IMR-90 (cell line): Measurements from ENCODE around the gene DHRS7C. TPM values are rescaled to one million over a fixed set of nuclear protein-coding genes. Genes with fewer than 3 reads are reported as not detected.

Experiments
- ATAC-seq: fragments of 200-7000 bp; cut with Tn5 transposase; 2 replicates; pipeline ENCODE4 v1.9.1; 2020; ENCODE audit warnings: low read depth, mild to moderate bottlenecking, moderate library complexity
- BruUV-seq: library from RNA; stranded (reverse); fragments of 400-500 nt; replicated peaks from 2 replicates; lab custom pipeline; 2021; lab: Mats Ljungman, UMichigan
- CTCF ChIA-PET: fragments of 300-600 bp; formaldehyde crosslinking; extraction: SDS; loops from one replicate; lab custom pipeline; 2021; ENCODE audit warnings: antibody characterized with exemption; lab: Yijun Ruan, JAX
- POLR2A ChIA-PET: fragments of 300-600 bp; sonication (Branson Sonifier 250); formaldehyde crosslinking; loops from one replicate; lab custom pipeline; 2022; ENCODE audit warnings: antibody characterized with exemption; ENCODE audit not compliant: unreplicated experiment; lab: Charles Lee
- DNase-seq: peaks from one replicate; pipeline ENCODE4 v3.0.0; 2013
- H2AFZ ChIP-seq: replicated peaks from 2 replicates; pipeline ENCODE3; 2013; ENCODE audit warnings: low read length, mild to moderate bottlenecking; ENCODE audit not compliant: poor library complexity
- H2AK5ac ChIP-seq: 2 replicates; pipeline ENCODE4 v1.6.1; 2013; ENCODE audit warnings: low read depth, low read length, inconsistent platforms
- H2AK9ac ChIP-seq: replicated peaks from 2 replicates; pipeline ENCODE3; 2013; ENCODE audit warnings: mild to moderate bottlenecking, low read depth, low read length, moderate library complexity; ENCODE audit not compliant: poor library complexity
- H2BK120ac ChIP-seq: 2 replicates; pipeline ENCODE4 v1.6.1; 2013; ENCODE audit warnings: low read depth, low read length, inconsistent platforms
- H2BK15ac ChIP-seq: 3 replicates; pipeline ENCODE4 v1.6.1; 2013; ENCODE audit warnings: low read depth, low read length, inconsistent platforms
- H2BK20ac ChIP-seq: 2 replicates; pipeline ENCODE4 v1.6.1; 2013; ENCODE audit warnings: low read depth, mild to moderate bottlenecking, inconsistent platforms, low read length, moderate library complexity
- H2BK5ac ChIP-seq: 2 replicates; pipeline ENCODE4 v1.6.1; 2013; ENCODE audit warnings: mild to moderate bottlenecking, low read depth, low read length, inconsistent platforms; ENCODE audit not compliant: poor library complexity, severe bottlenecking
- H3K14ac ChIP-seq: replicated peaks from 2 replicates; pipeline ENCODE4 v1.6.1; 2013; ENCODE audit warnings: low read depth, low read length, inconsistent platforms
- H3K18ac ChIP-seq: 2 replicates; pipeline ENCODE4 v1.6.1; 2013; ENCODE audit warnings: low read depth, low read length, control low read depth
- H3K23ac ChIP-seq: 2 replicates; pipeline ENCODE4 v1.6.1; 2013; ENCODE audit warnings: low read depth, low read length, inconsistent platforms
- H3K27ac ChIP-seq: 2 replicates; pipeline ENCODE4 v1.5.1; 2013; ENCODE audit warnings: mild to moderate bottlenecking, control low read depth, low read length; ENCODE audit not compliant: insufficient read depth
- H3K27me3 ChIP-seq: 2 replicates; pipeline ENCODE4 v1.6.1; 2013; ENCODE audit warnings: low read length; ENCODE audit not compliant: control insufficient read depth, insufficient read depth
- H3K36me3 ChIP-seq: 2 replicates; pipeline ENCODE4 v1.6.1; 2013; ENCODE audit warnings: low read length, mixed read lengths; ENCODE audit not compliant: control insufficient read depth, insufficient read depth
- H3K4ac ChIP-seq: 2 replicates; pipeline ENCODE4 v1.6.1; 2013; ENCODE audit warnings: low read depth, low read length, inconsistent platforms
- H3K4me1 ChIP-seq: 2 replicates; pipeline ENCODE4 v1.6.1; 2013; ENCODE audit warnings: low read length, mixed read lengths; ENCODE audit not compliant: control insufficient read depth, insufficient read depth
- H3K4me2 ChIP-seq: 2 replicates; pipeline ENCODE4 v1.6.1; 2013; ENCODE audit warnings: low read depth, mild to moderate bottlenecking, control low read depth, low read length, moderate library complexity
- H3K4me3 ChIP-seq: 2 replicates; pipeline ENCODE4 v1.5.1; 2013; ENCODE audit warnings: low read depth, mild to moderate bottlenecking, control low read depth, low read length, moderate library complexity; ENCODE audit not compliant: insufficient read depth
- H3K56ac ChIP-seq: 2 replicates; pipeline ENCODE4 v1.6.1; 2013; ENCODE audit warnings: low read length, inconsistent platforms; ENCODE audit not compliant: insufficient read depth; ENCODE audit errors: extremely low read depth
- H3K79me1 ChIP-seq, 2 experiments: 2 replicates each; pipeline ENCODE4 v1.6.1; 2013; ENCODE audit warnings: low read length in 2 of 2, inconsistent platforms in 1 of 2, low read depth in 1 of 2
- H3K9ac ChIP-seq: 2 replicates; pipeline ENCODE4 v1.6.1; 2013; ENCODE audit warnings: low read depth, low read length, control low read depth
- H3K9me1 ChIP-seq: 2 replicates; pipeline ENCODE4 v1.6.1; 2013; ENCODE audit warnings: low read length, inconsistent platforms; ENCODE audit not compliant: insufficient read depth
- H3K9me3 ChIP-seq: 2 replicates; pipeline ENCODE4 v1.6.1; 2013; ENCODE audit warnings: low read length; ENCODE audit not compliant: control insufficient read depth, insufficient read depth
- H4K20me1 ChIP-seq: 2 replicates; pipeline ENCODE4 v1.6.1; 2013; ENCODE audit warnings: low read length, inconsistent platforms; ENCODE audit not compliant: insufficient read depth
- H4K5ac ChIP-seq: 2 replicates; pipeline ENCODE4 v1.6.1; 2013; ENCODE audit warnings: mild to moderate bottlenecking, low read depth, low read length, control low read depth
- H4K8ac ChIP-seq, 2 experiments: 2 replicates each; pipeline ENCODE4 v1.6.1; 2013; ENCODE audit warnings: low read depth in 2 of 2, low read length in 2 of 2, control low read depth in 1 of 2, inconsistent platforms in 1 of 2
- H4K91ac ChIP-seq: 2 replicates; pipeline ENCODE4 v1.6.1; 2013; ENCODE audit warnings: low read depth, low read length, inconsistent platforms; ENCODE audit not compliant: insufficient read depth
- BHLHE40 ChIP-seq: fragments of 150-350 bp; IDR thresholded peaks from 2 replicates; pipeline ENCODE4 v1.6.1; 2016; ENCODE audit warnings: mild to moderate bottlenecking, low read depth, low read length
- CHD1 ChIP-seq: IDR thresholded peaks from 2 replicates; pipeline ENCODE4 v1.6.1; 2012; ENCODE audit warnings: low read depth, low read length, improper control_type of control experiment
- FOS ChIP-seq: fragments of 150-350 bp; IDR thresholded peaks from 2 replicates; pipeline ENCODE4 v1.6.1; 2016; ENCODE audit warnings: low read depth, low read length
- MAFK ChIP-seq: IDR thresholded peaks from 2 replicates; pipeline ENCODE4 v1.6.1; 2012; ENCODE audit warnings: low read depth, low read length, improper control_type of control experiment
- MAZ ChIP-seq: IDR thresholded peaks from 2 replicates; pipeline ENCODE4 v1.6.1; 2012; ENCODE audit warnings: low read depth, mild to moderate bottlenecking, low read length, improper control_type of control experiment, moderate library complexity, borderline replicate concordance
- MXI1 ChIP-seq: IDR thresholded peaks from 2 replicates; pipeline ENCODE4 v1.6.1; 2012; ENCODE audit warnings: low read depth, mild to moderate bottlenecking, low read length, moderate library complexity, borderline replicate concordance
- RAD21 ChIP-seq: IDR thresholded peaks from 2 replicates; pipeline ENCODE4 v1.6.1; 2012; ENCODE audit warnings: low read length, improper control_type of control experiment
- SMC3 ChIP-seq: fragments of 150-350 bp; IDR thresholded peaks from 2 replicates; pipeline ENCODE4 v1.6.1; 2016; ENCODE audit warnings: low read depth, mild to moderate bottlenecking, antibody characterized with exemption, low read length, moderate library complexity
- WGBS, 2 experiments: methylation state at CpG; one replicate each; pipeline versions ENCODE4 v1.1.5 to v1.1.7; 2013; ENCODE audit warnings: missing lambda C conversion rate in 2 of 2; ENCODE audit not compliant: insufficient read length in 1 of 2; ENCODE audit errors: extremely low coverage in 2 of 2; 5-methylcytosine and 5-hydroxymethylcytosine counted together
- dilution Hi-C: fragments of 300-500 bp; cut with HindIII; formaldehyde crosslinking; loops from one replicate; pipeline ENCODE4 v1.14.3; 2018; ENCODE audit warnings: low sequenced_read_pairs; ENCODE audit not compliant: unreplicated experiment
- in situ Hi-C: fragments of 300-500 bp; cut with MboI; formaldehyde crosslinking; loops from 3 replicates; pipeline ENCODE4 v1.14.3; 2019; ENCODE audit warnings: low sequenced_read_pairs, inconsistent platforms, mixed read lengths
- intact Hi-C: fragments of 100-400 bp; cut with micrococcal nuclease; formaldehyde crosslinking; loops from 2 replicates; pipeline ENCODE4 v1.10.0; 2022
- polyA plus RNA-seq, 3 experiments: library from polyadenylated mRNA; depleted of rRNA; stranded (reverse); fragments of >200 nt; gene quantifications; 2 replicates each; pipeline ENCODE4 v1.2.3, GENCODE V29; 2012; ENCODE audit warnings: low replicate concordance in 1 of 3
- total RNA-seq: library from RNA; depleted of rRNA; stranded (reverse); fragments of >200 nt; gene quantifications from 2 replicates; pipeline ENCODE4 v1.2.3, GENCODE V29; 2012
- TF ChIP-seq, protein P1 (sequence below): fragments of 150-350 bp; IDR thresholded peaks from 2 replicates; pipeline ENCODE4 v1.6.1; 2017; ENCODE audit warnings: mild to moderate bottlenecking, antibody characterized with exemption, low read length, low read depth

The DHRS7C gene
- total and polyA plus RNA-seq, 2 of the 4 experiments (the other 2 are of a cell fraction) = not detected

DNA sequence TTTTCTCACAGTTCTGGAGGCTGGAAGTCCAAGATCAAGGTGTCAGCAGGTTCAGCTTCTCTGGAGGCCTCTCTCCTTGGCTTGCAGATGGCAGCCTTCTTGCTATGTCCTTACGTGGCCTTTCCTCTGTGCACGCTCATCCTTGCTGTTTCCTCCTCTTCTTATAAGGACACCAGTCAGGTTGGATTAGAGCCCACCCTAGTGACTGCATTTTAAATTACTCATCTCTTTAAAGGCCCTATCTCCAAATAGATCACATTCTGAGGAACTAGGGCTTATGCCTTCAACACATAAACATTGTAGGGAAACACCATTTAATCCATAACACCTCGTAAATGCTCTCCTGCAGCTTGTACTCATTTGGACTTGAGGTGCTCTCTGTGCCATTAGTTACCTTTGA lies 36.3 kb downstream of the DHRS7C start:
- Histone ChIP-seq H2BK15ac (no peak overlapping the region), H2BK20ac (no peak overlapping the region), H2BK120ac (no peak overlapping the region), H3K4me2 (no peak overlapping the region), H4K20me1 (no peaks in the 10 kb centered on the region), H2AK5ac (no peak overlapping the region), H3K4ac (no peak overlapping the region), H2BK5ac (no peak overlapping the region), H3K4me3 (no peak overlapping the region), H4K8ac (no peak overlapping the region), H3K9me3 (no peaks in the 10 kb centered on the region), H3K9ac (no peak overlapping the region), H3K36me3 (no peaks in the 10 kb centered on the region), H3K14ac (no peak overlapping the region), H3K27ac (no peak overlapping the region), H3K79me1 (no peaks in the 10 kb centered on the region), H2AFZ (no peak overlapping the region), H3K27me3 (no peaks in the 10 kb centered on the region), H4K91ac (no peak overlapping the region), H3K18ac (no peak overlapping the region), H3K56ac (no peak overlapping the region), H4K5ac (no peak overlapping the region), H3K23ac (no peak overlapping the region), H3K4me1 (no peaks in the 10 kb centered on the region), H2AK9ac (no peak overlapping the region), H3K9me1 (no peaks in the 10 kb centered on the region)
- DNase-seq = no peak
- TF ChIP-seq MAZ (no peak), MXI1 (no peak), FOS (no peak), RAD21 (no peak), CHD1 (no peak), MAFK (no peak), BHLHE40 (no peak), SMC3 (no peak)
- TF ChIP-seq, protein P1, sequence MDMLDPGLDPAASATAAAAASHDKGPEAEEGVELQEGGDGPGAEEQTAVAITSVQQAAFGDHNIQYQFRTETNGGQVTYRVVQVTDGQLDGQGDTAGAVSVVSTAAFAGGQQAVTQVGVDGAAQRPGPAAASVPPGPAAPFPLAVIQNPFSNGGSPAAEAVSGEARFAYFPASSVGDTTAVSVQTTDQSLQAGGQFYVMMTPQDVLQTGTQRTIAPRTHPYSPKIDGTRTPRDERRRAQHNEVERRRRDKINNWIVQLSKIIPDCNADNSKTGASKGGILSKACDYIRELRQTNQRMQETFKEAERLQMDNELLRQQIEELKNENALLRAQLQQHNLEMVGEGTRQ = no peak
- intact Hi-C loops = no loop called here
- ChIA-PET POLR2A (no interaction called here), CTCF (no interaction called here)
- no TSS peak for BruUV-seq
- WGBS, 2 experiments = 50% methylated on average over 2 of the region's 3 CpGs; no CpG with 5 or more reads in 1 of the 2 experiments
- dilution Hi-C loops = no loop called here
- in situ Hi-C loops = no loop called here
- no peak for ATAC-seq
